Skeletal muscle satellite cell (primary cell): Measurements from ENCODE around the gene PYGO2.

Source experiments
- H3K27me3 ChIP-seq: 2 replicates; pipeline ENCODE4 v1.7.0; 2013; ENCODE audit warnings: low read length; ENCODE audit not compliant: control insufficient read depth, insufficient read depth
- H3K36me3 ChIP-seq: 2 replicates; pipeline ENCODE4 v1.7.0; 2013; ENCODE audit warnings: mild to moderate bottlenecking, control low read depth, low read length; ENCODE audit not compliant: insufficient read depth
- H3K4me1 ChIP-seq: 2 replicates; pipeline ENCODE4 v1.7.0; 2013; ENCODE audit warnings: low read length; ENCODE audit not compliant: control insufficient read depth, insufficient read depth
- H3K4me2 ChIP-seq: 2 replicates; pipeline ENCODE4 v1.7.0; 2013; ENCODE audit warnings: mild to moderate bottlenecking, low read length
- H3K4me3 ChIP-seq: 2 replicates; pipeline ENCODE4 v1.7.0; 2013; ENCODE audit warnings: low read length
- H3K9ac ChIP-seq: 2 replicates; pipeline ENCODE4 v1.7.0; 2013; ENCODE audit warnings: mild to moderate bottlenecking, low read depth, low read length, moderate library complexity
- H3K9me3 ChIP-seq: replicated peaks from 2 replicates; pipeline ENCODE4 v1.7.0; 2013; ENCODE audit warnings: mild to moderate bottlenecking, control low read depth, low read length

Gene PYGO2

DNA sequence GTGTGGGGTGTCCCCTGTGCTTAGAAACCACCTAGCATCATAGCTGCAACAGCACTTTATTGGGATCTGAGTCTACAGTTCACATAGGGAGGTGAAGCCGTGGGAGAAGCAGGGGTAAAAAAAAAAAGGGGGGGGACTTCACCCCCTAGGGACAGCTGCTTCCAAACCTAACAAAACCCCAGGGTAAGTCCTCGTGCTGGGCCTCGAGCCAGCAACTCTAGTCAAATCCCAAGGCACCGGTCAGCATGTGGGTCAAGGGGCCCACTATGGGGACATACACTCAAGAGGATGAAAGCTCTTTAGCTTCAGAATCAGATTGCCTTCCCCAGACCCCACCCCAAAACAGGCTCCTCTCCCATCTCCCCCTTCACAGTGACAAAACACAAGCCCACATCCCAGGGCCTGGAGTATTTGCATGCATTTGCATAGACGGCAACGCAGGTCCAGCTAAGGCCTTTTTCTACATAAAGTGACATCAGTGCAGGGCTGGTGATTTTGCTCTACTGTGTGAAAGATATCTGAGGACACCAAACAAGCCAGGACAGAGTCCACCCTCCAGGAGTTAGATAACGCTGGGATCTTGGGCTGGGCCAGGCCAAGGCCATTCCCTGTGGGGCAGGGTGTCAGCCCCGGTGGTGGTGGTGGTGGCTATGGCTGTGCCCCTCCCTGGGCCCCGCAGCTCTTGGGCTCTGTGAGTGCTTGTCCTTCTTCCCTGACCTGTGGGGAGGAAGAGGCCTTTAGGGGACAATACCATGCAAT is 17.0 kb downstream of the PYGO2 start:
- Histone ChIP-seq H3K36me3 (no peaks in the 10 kb centered on the region), H3K9me3 (no peaks in the 10 kb centered on the region), H3K27me3 (no peaks in the 10 kb centered on the region), H3K4me2 (no peak overlapping the region), H3K4me1 (no peaks in the 10 kb centered on the region), H3K4me3 (no peak overlapping the region), H3K9ac (no peak overlapping the region)

DNA sequence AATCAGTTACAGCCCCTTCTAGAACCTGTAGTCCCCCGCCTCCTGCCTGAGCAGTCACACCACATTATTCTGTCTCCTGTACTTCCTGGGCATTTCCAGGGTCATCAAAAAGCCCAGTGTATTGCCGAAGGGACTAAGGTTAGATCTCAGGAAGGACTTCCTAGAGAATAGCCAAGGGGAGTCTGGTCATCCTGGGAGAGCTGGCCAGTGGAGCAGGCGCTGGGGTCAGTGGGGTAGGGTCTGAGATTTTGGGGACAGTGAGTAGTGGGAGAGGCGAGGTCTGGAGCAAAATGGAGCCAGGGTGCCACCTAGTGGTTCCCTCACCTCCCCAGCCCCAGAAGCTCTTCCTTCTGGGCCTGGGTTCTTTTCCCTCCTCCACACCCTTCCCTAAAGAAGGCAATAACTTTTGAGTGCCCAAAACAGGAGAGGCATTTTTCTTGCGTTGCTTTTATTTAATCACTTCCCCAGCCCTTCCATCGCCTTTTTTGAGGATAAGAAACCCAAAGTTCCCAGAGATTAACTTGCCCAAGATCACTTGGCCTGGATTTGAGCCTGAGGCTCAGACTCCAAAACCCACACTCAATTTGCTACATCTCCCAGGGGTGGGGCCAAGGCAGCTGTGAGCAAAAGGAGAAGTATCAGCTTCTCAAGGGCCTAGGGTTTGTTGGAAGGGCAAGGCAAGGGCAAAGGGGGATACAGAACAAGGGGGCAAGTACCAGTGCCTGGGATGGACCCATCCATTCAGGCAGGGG is 17.8 kb downstream of the PYGO2 start:
- Histone ChIP-seq H3K36me3 (no peaks in the 10 kb centered on the region), H3K4me1 (no peaks in the 10 kb centered on the region), H3K4me3 (no peak overlapping the region), H3K9me3 (no peaks in the 10 kb centered on the region), H3K27me3 (no peaks in the 10 kb centered on the region), H3K4me2 (no peak overlapping the region), H3K9ac (no peak overlapping the region)

DNA sequence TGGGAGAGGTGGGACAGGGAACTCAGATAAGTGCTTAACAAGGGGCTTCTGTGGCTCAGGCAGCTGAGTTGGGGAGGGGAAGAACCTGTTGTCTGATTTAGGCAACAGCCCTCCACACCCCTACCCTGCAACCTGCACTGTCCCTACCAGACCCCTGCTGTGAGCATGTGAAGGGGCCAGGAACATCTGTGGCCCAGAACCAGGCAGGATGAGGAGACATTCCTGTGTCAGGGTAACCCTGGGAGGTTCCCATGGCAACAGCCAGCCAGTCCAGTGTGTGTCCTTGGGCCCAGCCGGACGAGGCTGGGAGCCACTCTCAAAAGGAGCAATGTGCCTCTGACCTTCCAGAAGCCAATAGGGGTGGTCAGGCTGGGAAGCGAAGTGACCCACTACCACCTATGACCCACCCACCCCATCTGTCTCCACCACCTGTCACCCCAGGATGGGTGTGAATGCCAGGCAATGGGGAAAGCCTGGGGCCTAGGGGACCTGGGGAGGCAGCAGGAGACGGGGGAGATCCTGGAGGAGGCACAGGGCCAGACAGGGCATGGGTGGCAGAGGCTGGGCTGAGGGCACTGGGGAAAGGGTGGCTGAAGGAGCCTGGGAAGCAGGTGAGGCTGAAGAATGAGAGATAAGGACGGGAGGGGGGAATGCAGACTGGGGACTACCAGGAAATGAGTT is 20.1 kb downstream of the PYGO2 start:
- Histone ChIP-seq H3K4me1 (peaks cover 7% of the 10 kb centered on the region), H3K4me3 (no peak overlapping the region)

GRCh38 chr1:154940651-154941194 is 20.9 kb downstream of the PYGO2 start:
- Histone ChIP-seq H3K4me3 (no peak overlapping the region), H3K9ac (no peak overlapping the region)

More for the DNA sequence above, 20.1 kb downstream of the PYGO2 start:
- Histone ChIP-seq H3K9ac (no peak overlapping the region), H3K4me2 (no peak overlapping the region), H3K9me3 (no peaks in the 10 kb centered on the region), H3K36me3 (no peaks in the 10 kb centered on the region), H3K27me3 (no peaks in the 10 kb centered on the region)

DNA sequence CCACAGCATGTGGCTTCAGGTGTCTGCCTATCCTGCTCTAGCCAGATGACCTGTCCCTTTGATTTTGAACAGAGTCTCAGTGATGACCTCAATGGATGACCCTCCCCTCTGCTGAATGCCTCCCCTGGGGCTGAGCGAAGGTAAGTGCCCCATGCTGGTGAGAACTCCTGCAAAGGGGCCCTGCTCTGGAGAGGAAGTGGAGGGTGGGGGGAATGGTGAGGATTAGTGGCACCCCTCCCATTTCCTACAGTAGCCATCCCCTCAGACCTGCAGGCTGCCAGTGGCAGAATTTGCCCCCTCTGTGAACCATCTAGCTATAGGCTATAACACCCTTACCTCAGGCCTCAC is 21.4 kb downstream of the PYGO2 start:
- Histone ChIP-seq H3K36me3 (no peaks in the 10 kb centered on the region), H3K9me3 (no peaks in the 10 kb centered on the region), H3K4me1 (peaks cover 12% of the 10 kb centered on the region), H3K4me2 (no peak overlapping the region), H3K27me3 (no peaks in the 10 kb centered on the region), H3K4me3 (no peak overlapping the region), H3K9ac (no peak overlapping the region)

More at GRCh38 chr1:154940651-154941194, 20.9 kb downstream of the PYGO2 start:
- Histone ChIP-seq H3K9me3 (no peaks in the 10 kb centered on the region), H3K4me1 (peaks cover 12% of the 10 kb centered on the region), H3K36me3 (no peaks in the 10 kb centered on the region), H3K27me3 (no peaks in the 10 kb centered on the region), H3K4me2 (no peak overlapping the region)

DNA sequence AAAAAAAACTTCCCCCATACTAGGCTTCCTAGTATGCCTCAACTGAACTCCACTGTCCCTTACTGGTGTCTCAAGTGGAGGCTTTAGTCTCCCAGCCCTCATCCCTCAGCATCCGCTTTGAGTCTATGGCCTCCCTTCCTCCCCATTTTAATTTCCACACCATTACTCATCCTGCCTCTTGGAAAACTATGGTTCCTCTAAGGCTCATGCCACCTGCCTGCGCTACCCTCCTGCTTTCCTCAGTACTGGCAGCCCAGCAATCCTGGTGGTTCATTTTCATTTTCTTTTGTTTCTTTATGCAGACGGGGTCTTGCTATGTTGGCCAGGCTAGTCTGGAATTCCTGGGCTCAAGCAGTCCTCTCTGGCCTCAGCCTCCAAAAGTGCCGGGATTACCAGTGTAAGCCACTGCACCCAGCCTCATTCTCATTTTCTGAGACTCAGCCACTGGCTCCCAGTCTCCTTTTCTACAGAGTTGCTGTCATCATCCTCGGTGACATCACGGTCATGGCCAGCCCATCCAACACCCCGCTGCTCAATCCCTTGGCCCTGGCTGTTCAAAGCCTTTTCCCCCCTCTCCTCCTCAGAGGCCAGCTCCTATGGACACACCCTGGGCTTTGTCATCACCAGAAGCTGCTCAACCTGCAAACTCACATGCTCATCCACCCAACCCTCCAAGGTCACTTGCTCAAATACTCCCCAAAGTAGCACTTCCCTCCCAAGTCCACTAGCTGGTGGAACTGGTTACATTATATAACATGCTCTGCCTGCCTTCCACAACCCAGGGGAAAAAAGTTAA is 22.8 kb downstream of the PYGO2 start:
- no peak overlapping the region for H3K4me2 ChIP-seq
- no peak overlapping the region for H3K4me3 ChIP-seq
- H3K27me3 ChIP-seq: no peaks in the 10 kb centered on the region
- no peak overlapping the region for H3K9ac ChIP-seq
- H3K9me3 ChIP-seq: no peaks in the 10 kb centered on the region
- peaks cover 12% of the 10 kb centered on the region for H3K4me1 ChIP-seq
- H3K36me3 ChIP-seq: no peaks in the 10 kb centered on the region

DNA sequence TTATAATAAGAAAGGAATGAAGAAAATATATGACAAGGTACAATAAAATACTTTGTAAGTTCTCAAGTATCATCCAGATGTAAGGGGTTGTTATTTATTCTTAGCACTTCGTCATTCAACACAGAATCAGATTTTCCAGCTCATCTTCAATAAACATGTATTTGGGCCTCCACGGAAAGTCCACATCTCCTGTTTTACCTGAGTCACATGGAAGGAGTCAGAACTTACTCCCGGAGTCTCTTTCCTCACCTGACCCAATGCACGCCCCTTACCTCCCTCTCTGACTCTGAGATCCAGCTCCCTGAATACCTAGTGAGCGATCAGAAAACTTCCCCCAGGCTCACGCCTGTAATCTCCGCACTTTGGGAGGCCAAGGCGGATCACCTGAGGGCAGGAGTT is 23.6 kb downstream of the PYGO2 start:
- H3K9ac ChIP-seq: peak overlapping the region; percentile 95
- H3K9me3 ChIP-seq: no peaks in the 10 kb centered on the region
- no peaks in the 10 kb centered on the region for H3K36me3 ChIP-seq
- H3K4me1 ChIP-seq: peaks cover 12% of the 10 kb centered on the region
- H3K4me3 ChIP-seq: peak overlapping the region; percentile 81
- no peaks in the 10 kb centered on the region for H3K27me3 ChIP-seq
- peak overlapping the region; percentile 93 for H3K4me2 ChIP-seq

DNA sequence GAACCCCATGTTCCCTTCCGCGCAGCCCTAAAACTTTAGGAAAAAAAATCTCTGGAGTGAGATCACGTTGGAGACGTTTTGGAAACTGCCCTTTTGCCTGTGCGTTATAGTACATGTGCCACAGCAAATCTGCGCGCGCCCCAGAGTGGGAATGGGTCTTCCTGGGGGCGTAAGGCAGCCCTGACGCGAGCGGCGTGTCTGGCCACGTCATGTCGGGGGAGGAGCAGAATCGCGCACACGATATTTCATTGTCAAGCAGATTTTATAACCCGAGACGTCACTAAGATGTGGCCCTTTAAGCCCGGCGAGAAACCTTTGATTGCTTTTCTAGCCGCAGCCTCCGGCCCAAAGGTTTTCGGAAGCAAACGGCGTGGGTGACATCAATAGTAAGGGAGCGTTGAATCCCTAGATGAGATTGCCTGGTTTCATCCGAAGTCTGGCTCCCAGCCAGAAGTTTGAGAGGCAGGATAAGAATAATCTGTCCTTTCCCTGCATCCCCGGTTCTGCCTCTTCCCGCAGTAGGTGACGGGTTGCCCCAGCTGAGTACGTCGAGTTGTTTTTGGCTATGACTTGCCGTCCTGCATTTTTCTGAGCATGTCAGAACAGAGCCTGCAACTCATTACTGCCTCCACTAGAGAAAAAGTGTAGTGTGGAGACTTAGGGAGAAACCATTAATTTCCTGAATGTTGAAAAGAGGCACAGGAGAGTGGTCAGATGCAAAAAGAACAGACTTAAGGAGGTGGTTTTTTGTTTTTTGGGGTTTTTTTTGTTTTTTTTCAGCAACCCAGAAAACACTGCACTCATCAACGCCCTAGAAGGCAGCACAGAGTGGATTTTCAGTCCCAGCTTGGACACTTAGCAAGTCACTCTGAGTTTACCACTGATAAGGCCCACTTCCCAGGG is 24.2 kb downstream of the PYGO2 start:
- Histone ChIP-seq H3K9me3 (no peaks in the 10 kb centered on the region), H3K27me3 (no peaks in the 10 kb centered on the region), H3K4me2 (peak overlapping the region; percentile 93), H3K4me3 (peak overlapping the region; percentile 81), H3K4me1 (peaks cover 12% of the 10 kb centered on the region), H3K36me3 (no peaks in the 10 kb centered on the region), H3K9ac (peak overlapping the region; percentile 95)

GRCh38 chr1:154936555-154937084 is 25.0 kb downstream of the PYGO2 start, which contains the start of gene PMVK:
PMVK (minus strand) TSS chr1:154936719; CDS start chr1:154936685, 34 bp downstream.
- H3K4me1 ChIP-seq: peaks cover 12% of the 10 kb centered on the region
- peak within 1 kb of the TSS; percentile 93 for H3K4me2 ChIP-seq
- H3K9ac ChIP-seq: peak within 1 kb of the TSS; percentile 95
- H3K36me3 ChIP-seq: no peaks in the 10 kb centered on the region
- H3K9me3 ChIP-seq: no peaks in the 10 kb centered on the region
- no peaks in the 10 kb centered on the region for H3K27me3 ChIP-seq
- H3K4me3 ChIP-seq: peak within 1 kb of the TSS; percentile 81
